NCI-H748 treated with DMSO at 0.1 percent for 48 hours (cell line): ENCODE measurements around the gene C1orf141.
"Not testable (repeated sequence)": the region's sequence is repeated elsewhere in the genome, so short reads cannot be mapped to it uniquely, and the experiment has no call there.

ENCODE experiments used
- DNase-seq: peaks from one replicate; lab custom pipeline; 2025; lab: John Stamatoyannopoulos, UW

Gene C1orf141

DNA sequence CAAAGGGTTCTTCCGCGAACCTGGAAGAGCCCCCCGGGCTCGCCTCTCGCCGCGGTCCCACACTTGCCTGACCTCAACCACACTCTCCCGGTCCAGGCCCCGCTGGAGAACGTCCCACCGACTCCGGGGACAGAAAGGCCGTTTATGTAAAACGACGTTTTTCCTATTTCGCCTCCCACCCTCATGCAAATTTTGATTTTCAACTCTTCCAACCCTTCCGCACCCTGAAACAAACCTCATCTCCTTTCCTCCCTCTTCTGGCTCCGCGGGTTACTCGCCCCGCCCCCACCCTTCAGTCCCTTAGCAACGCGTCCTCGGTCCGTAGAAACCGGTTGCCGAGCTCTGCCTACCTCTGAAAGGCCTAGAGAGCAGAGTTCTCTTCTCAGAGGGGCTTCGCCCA lies at the start of gene C1orf141:
TSS of gene C1orf141 (minus strand) at position 276 of the 400 bp plus-strand sequence. CDS start 7,730 bp downstream, outside the sequence.
- no peak for DNase-seq

- no peak for DNase-seq
Observed at GRCh38 chr1:67175530-67176087, 40.8 kb upstream of the C1orf141 start.

DNA sequence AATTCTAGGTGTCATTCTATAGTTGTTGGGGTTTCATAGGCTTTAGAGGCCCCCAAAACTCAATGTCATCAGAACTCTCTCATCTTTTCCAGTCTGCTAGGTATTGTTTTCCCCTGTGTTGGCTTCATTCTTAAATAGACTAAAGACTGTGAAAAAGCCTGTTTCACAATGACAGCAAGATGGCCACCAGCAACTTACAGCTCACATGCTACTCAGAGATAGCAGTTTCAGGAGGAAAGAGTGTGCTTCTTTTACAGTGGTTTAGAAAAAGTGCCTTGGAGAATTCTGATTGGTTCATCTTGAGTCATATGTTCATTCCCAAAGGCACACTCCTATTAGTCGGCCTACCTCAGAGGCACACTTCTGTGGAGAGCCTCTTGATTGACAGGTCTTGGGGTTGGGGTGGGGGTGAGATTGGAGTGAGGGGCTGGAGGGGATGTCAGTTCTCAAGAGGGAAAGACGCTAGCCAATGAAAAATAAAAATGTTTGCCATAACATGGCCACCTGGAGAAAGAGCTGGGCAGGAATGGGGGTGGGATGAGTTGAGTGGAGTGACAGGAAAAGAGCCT lies 40.0 kb upstream of the C1orf141 start:
- no peak for DNase-seq

- no peak for DNase-seq
Observed at GRCh38 chr1:67173988-67174387, 39.2 kb upstream of the C1orf141 start.

GRCh38 chr1:67171978-67172377 lies 37.2 kb upstream of the C1orf141 start:
- no peak for DNase-seq

- DNase-seq: no peak
Observed at GRCh38 chr1:67171574-67171955, 36.8 kb upstream of the C1orf141 start.

DNA sequence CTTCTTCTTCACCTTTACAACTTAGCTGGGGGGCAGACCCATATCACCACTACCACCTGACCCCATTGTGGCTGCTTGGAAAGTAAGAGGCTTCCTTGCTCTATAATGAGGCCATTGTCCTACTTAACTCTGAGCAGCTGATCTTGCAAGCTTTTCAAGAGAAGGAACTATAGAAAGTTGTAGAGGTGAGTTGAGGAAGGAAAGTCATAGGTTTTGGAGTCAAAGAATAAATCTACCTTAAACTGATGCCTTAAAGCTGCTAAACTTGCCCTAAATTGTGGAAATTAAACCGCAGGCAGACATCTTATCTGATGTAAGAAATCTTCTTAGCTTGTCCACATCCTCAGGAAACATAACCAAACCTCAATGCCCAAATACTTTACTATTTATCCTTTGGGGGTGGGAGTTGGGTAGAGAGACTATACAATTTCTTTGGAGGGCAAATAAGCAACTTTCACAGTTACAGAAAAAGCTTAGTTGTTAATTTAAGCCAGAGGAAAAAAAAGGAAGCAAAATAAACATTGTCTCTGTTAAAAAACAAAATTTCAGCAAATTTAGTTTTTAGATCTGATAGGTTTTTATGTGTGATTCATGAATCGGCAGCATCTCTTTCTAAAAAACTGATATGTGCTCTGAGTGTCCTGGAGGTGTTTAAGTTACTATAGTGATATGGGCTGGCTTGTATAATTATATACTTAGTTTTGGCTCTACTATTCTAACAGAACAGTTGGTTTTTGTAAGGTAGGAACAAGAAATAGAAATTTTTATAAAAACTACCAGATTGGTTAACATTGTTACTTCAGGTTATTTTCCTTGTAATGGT lies 36.2 kb upstream of the C1orf141 start:
- DNase-seq: no peak

GRCh38 chr1:67169932-67170331 lies 35.2 kb upstream of the C1orf141 start:
- DNase-seq: no peak

GRCh38 chr1:67169496-67169895 lies 34.7 kb upstream of the C1orf141 start:
- DNase-seq: no peak

DNA sequence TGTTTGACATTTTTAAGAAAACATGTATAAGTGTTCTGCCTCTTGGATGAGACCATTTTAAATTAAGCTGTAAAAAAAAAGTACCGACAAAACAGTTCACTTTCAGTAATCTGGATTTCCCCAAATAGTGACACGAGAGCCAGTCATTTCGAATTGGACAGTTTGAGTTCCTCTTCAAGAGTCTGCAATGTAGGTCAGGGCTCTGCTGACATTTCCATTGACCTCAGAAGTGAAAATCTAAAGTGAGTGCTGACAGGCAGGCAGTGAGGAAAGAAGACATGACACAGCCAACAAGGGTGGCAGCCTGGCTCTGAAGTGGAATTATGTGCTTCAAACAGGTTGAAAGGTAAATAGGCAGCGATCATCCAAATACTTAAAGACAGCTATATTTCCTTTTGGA lies 31.4 kb upstream of the C1orf141 start, which contains the start of gene IL23R:
TSS of gene IL23R (plus strand) at position 259 of the 400 bp plus-strand sequence. CDS start 1,667 bp downstream, outside the sequence.
- no peak for DNase-seq

DNA sequence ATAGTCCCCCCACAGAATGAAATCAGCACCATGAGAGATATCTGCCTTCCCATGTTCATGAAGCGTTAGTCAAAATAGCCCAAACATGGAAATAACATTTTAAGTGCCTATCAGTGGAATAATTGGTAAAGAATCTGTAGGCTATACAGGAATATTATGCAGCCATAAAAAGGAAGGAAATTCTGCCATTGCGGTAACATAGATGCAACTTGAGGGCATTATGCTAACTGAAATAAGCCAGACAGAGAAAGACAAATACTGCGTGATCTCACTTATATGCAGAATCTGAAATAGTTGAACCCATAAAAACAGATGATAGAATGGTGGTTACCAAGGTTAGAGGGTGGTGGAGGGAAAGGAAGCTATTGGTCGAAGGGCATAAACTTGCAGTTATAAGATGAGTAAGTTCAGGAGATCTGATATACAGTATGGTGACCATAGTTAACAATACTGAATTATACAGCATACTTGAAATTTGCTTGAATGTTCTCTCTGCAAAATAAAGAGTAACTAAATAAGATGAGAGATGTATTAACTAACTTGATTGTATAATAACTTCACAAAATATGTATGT lies 30.8 kb upstream of the C1orf141 start:
- DNase-seq: no peak

GRCh38 chr1:67162954-67163353 lies 28.2 kb upstream of the C1orf141 start:
- no peak for DNase-seq

GRCh38 chr1:67159233-67159632 lies 24.5 kb upstream of the C1orf141 start:
- no peak for DNase-seq

- DNase-seq: no peak
Observed at GRCh38 chr1:67158401-67158800, 23.6 kb upstream of the C1orf141 start.

GRCh38 chr1:67150931-67151330 lies 16.2 kb upstream of the C1orf141 start:
- no peak for DNase-seq

DNA sequence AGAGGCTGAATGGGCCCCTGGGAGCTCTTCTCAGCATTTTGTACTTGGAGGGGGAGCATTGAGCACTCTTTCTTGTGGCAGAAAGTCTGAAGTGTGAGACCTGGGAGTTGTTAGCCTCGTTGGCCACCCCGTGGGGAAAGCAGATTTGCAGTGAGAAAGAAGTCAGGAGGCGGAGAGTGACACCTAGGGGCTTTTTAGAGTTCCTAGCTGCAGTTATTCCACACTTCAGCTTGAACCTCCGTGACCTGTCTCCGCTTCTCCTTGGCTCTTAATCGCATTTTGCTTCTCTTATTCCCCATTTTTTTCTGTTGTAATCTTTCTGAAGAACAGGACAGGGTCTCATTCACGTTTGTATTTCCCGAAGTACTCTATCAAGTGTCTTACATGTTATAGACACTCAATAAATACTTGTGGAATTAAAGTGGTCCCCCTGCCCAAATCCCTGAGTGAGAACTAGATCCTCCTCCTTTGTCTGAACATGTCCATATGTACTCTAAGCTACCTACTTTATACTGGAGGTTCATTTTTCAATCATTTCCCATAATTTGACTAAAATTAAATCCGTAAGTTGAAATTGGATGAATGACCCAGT lies 14.5 kb upstream of the C1orf141 start:
- peak; percentile 56 for DNase-seq

DNA sequence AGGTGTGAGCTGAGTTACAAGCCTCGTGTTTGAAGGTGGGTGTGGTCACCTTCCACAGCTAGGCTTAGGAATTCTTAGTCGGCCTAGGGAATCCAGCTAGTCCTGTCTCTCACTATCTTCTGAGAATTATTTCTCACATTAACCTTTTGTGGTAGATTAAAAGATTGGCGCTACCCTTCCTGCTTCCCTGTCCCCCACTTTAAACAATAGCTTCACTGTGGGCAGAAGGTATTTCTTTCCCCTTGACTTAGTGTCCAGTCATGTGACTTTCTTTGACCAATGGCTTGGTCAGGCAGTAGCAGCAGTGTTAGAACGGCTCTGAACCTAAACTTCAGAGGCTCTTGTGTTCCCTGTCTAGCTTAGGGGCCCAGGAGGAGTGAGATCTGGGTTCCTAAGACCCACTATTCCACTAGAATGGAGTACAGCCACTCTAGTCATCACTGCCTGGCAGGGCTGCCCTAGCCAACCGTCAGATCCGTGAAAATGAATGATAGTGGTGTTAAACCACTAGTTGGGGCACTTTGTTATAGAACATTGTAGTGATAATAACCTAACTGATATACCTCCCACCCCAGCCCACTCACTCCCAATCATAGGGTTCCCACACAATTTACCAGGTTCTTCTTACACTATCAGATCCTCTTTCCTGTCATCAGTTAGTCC lies 13.9 kb upstream of the C1orf141 start:
- no peak for DNase-seq

DNA sequence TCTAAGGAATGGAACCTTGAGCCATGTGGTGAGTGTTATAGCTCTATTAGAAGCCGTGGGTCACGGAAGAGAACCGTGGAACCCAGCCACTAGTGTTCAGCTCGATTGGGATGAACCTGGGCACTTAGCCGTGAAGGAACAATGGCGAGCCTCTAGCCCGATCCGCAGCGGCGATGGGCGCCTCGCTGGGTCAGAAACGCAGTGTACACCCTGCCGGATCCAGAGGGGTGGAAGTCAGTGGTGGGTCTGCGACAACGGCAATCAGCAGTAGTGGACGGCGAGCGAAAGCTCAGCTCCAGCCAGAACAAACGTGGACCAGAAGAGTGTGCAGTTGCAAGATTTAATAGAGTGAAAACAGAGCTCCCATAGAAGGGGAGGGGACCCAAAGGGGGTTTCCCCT lies 13.2 kb upstream of the C1orf141 start:
- DNase-seq: not testable (repeated sequence)

- DNase-seq: no peak
Observed at GRCh38 chr1:67146539-67146938, 11.8 kb upstream of the C1orf141 start.

- no peak for DNase-seq
Observed at GRCh38 chr1:67146101-67146500, 11.3 kb upstream of the C1orf141 start.

DNA sequence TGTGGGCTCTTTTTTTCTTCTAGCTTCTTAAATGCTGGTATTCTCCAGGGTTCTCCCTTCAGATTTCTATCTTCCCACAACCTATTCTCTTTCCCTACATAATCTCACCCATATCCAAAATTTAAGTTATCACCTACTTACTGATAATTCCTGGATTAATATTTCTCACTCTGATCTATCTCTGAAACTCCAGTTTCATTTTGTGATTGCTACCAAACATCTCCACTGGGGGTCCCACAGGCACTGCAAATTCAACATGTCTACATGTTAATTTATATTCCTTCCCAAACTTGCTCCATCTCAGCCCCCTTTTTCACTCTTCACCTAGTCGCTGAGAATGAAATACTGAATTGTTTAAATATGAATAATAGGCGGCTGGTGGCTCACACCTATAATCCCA lies 9.9 kb upstream of the C1orf141 start:
- DNase-seq: no peak

DNA sequence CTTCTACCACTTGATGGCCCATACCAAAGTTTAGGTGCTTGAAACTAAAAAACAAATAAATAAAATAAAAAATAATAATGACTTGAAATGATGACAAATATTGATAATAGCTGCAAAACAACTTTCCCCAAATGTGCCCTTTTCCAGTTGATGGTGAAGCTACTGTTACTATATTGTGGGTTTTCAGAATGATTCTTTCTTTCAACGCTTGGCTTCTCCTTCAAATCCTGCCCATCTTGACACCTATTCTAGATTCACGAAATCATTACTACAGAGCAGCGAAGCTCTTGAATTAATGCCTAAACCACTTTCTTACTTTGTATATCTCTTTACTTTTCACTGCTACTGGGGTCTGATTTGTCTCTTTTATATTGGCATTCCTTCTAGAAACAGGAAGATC lies 9.2 kb upstream of the C1orf141 start:
- no peak for DNase-seq
